IPS-18a (cell line): ENCODE results near the gene EPHA6.
"Not testable (repeated sequence)": the region's sequence is repeated elsewhere in the genome, so short reads cannot be mapped to it uniquely, and the experiment has no call there.

ENCODE experiments used
- H3K27ac ChIP-seq: one replicate; pipeline ENCODE4 v1.5.1; 2013; ENCODE audit warnings: low read length
- H3K27me3 ChIP-seq: one replicate; pipeline ENCODE4 v1.6.1; 2013; ENCODE audit warnings: mild to moderate bottlenecking, low read length; ENCODE audit not compliant: control insufficient read depth, insufficient read depth
- H3K36me3 ChIP-seq: one replicate; pipeline ENCODE4 v1.6.1; 2013; ENCODE audit warnings: low read depth, low read length; ENCODE audit not compliant: control insufficient read depth
- H3K4me1 ChIP-seq: one replicate; pipeline ENCODE4 v1.6.1; 2013; ENCODE audit warnings: low read depth, low read length; ENCODE audit not compliant: control insufficient read depth
- H3K4me3 ChIP-seq: one replicate; pipeline ENCODE4 v1.5.1; 2013; ENCODE audit warnings: low read length
- H3K9ac ChIP-seq: one replicate; pipeline ENCODE4 v1.6.1; 2013; ENCODE audit warnings: mild to moderate bottlenecking, low read length, moderate library complexity
- H3K9me3 ChIP-seq: one replicate; pipeline ENCODE4 v1.6.1; 2013; ENCODE audit warnings: low read depth, low read length; ENCODE audit not compliant: control insufficient read depth

Gene EPHA6

GRCh38 chr3:97481416-97481815, 667.0 kb downstream of the EPHA6 start:
- Histone ChIP-seq H3K36me3 (no peaks in the 10 kb centered on the region), H3K9ac (no peak overlapping the region)

GRCh38 chr3:97485206-97485605, 670.8 kb downstream of the EPHA6 start:
- Histone ChIP-seq H3K27ac (no peak overlapping the region), H3K4me1 (no peaks in the 10 kb centered on the region), H3K27me3 (no peaks in the 10 kb centered on the region), H3K9ac (no peak overlapping the region), H3K4me3 (no peak overlapping the region), H3K36me3 (no peaks in the 10 kb centered on the region), H3K9me3 (no peaks in the 10 kb centered on the region)

More at GRCh38 chr3:97481416-97481815, 667.0 kb downstream of the EPHA6 start:
- H3K4me1 ChIP-seq = no peaks in the 10 kb centered on the region
- no peak overlapping the region for H3K4me3 ChIP-seq
- H3K9me3 ChIP-seq = no peaks in the 10 kb centered on the region
- no peaks in the 10 kb centered on the region for H3K27me3 ChIP-seq
- H3K27ac ChIP-seq = no peak overlapping the region

GRCh38 chr3:97487587-97487986, 673.2 kb downstream of the EPHA6 start:
- H3K4me3 ChIP-seq = no peak overlapping the region
- H3K27me3 ChIP-seq = no peaks in the 10 kb centered on the region
- no peaks in the 10 kb centered on the region for H3K4me1 ChIP-seq
- H3K9me3 ChIP-seq = no peaks in the 10 kb centered on the region
- no peak overlapping the region for H3K9ac ChIP-seq
- H3K27ac ChIP-seq = no peak overlapping the region
- no peaks in the 10 kb centered on the region for H3K36me3 ChIP-seq

GRCh38 chr3:97488741-97489140, 674.3 kb downstream of the EPHA6 start:
- Histone ChIP-seq H3K9me3 (no peaks in the 10 kb centered on the region), H3K9ac (no peak overlapping the region), H3K4me3 (no peak overlapping the region), H3K27me3 (no peaks in the 10 kb centered on the region), H3K27ac (no peak overlapping the region), H3K4me1 (no peaks in the 10 kb centered on the region), H3K36me3 (no peaks in the 10 kb centered on the region)

GRCh38 chr3:97495896-97496295, 681.5 kb downstream of the EPHA6 start:
- no peak overlapping the region for H3K9ac ChIP-seq
- H3K27ac ChIP-seq = no peak overlapping the region
- no peaks in the 10 kb centered on the region for H3K9me3 ChIP-seq
- no peaks in the 10 kb centered on the region for H3K4me1 ChIP-seq
- H3K27me3 ChIP-seq = no peaks in the 10 kb centered on the region
- H3K4me3 ChIP-seq = no peak overlapping the region
- no peaks in the 10 kb centered on the region for H3K36me3 ChIP-seq

- H3K4me3 ChIP-seq = no peak overlapping the region
- no peaks in the 10 kb centered on the region for H3K27me3 ChIP-seq
- H3K9me3 ChIP-seq = no peaks in the 10 kb centered on the region
- no peak overlapping the region for H3K27ac ChIP-seq
- no peaks in the 10 kb centered on the region for H3K36me3 ChIP-seq
- no peak overlapping the region for H3K9ac ChIP-seq
- no peaks in the 10 kb centered on the region for H3K4me1 ChIP-seq
Observed at GRCh38 chr3:97497138-97497537, 682.7 kb downstream of the EPHA6 start.

GRCh38 chr3:97504463-97504862, 690.1 kb downstream of the EPHA6 start:
- Histone ChIP-seq H3K27ac (no peak overlapping the region), H3K9me3 (peaks cover 10% of the 10 kb centered on the region), H3K36me3 (no peaks in the 10 kb centered on the region), H3K9ac (no peak overlapping the region), H3K4me3 (no peak overlapping the region), H3K4me1 (no peaks in the 10 kb centered on the region), H3K27me3 (no peaks in the 10 kb centered on the region)

GRCh38 chr3:97510795-97511194, 696.4 kb downstream of the EPHA6 start:
- Histone ChIP-seq H3K4me3 (no peak overlapping the region), H3K36me3 (no peaks in the 10 kb centered on the region), H3K27ac (no peak overlapping the region), H3K9ac (no peak overlapping the region), H3K4me1 (no peaks in the 10 kb centered on the region), H3K27me3 (no peaks in the 10 kb centered on the region), H3K9me3 (no peaks in the 10 kb centered on the region)

- H3K4me1 ChIP-seq = no peaks in the 10 kb centered on the region
- no peaks in the 10 kb centered on the region for H3K9me3 ChIP-seq
- H3K27me3 ChIP-seq = no peaks in the 10 kb centered on the region
- no peak overlapping the region for H3K27ac ChIP-seq
- no peak overlapping the region for H3K4me3 ChIP-seq
- no peaks in the 10 kb centered on the region for H3K36me3 ChIP-seq
- no peak overlapping the region for H3K9ac ChIP-seq
Observed at GRCh38 chr3:97515076-97515475, 700.7 kb downstream of the EPHA6 start.

- Histone ChIP-seq H3K9me3 (no peaks in the 10 kb centered on the region), H3K27ac (no peak overlapping the region), H3K9ac (no peak overlapping the region), H3K4me1 (no peaks in the 10 kb centered on the region), H3K4me3 (no peak overlapping the region), H3K36me3 (no peaks in the 10 kb centered on the region), H3K27me3 (no peaks in the 10 kb centered on the region)
Observed at GRCh38 chr3:97530691-97531090, 716.3 kb downstream of the EPHA6 start.

- H3K9me3 ChIP-seq, H3K9ac ChIP-seq, H3K27ac ChIP-seq, H3K4me1 ChIP-seq, H3K27me3 ChIP-seq, H3K4me3 ChIP-seq, H3K36me3 ChIP-seq: not testable (repeated sequence)
Observed at GRCh38 chr3:97547573-97547972, 733.2 kb downstream of the EPHA6 start.

GRCh38 chr3:97550408-97550807, 736.0 kb downstream of the EPHA6 start:
- Histone ChIP-seq H3K4me1 (no peaks in the 10 kb centered on the region), H3K36me3 (no peaks in the 10 kb centered on the region), H3K27me3 (no peaks in the 10 kb centered on the region), H3K9me3 (no peaks in the 10 kb centered on the region), H3K4me3 (no peak overlapping the region), H3K9ac (no peak overlapping the region), H3K27ac (no peak overlapping the region)
